BLaER1 treated with 17β-estradiol and CSF1 and Interleukin-3, amounts not matched to agents 10 nM and 100 nM (cell line): Measurements from ENCODE around the gene IMPG1.

Experiments
- H3K27ac ChIP-seq, 11 experiments: shearing (Covaris generic); formaldehyde crosslinking; 2 replicates each; pipeline ENCODE4 v1.8.1; 2022
- H3K27me3 ChIP-seq, 11 experiments: shearing (Covaris generic); formaldehyde crosslinking; 2 replicates each; pipeline ENCODE4 v1.8.1; 2022
- H3K36me3 ChIP-seq, 11 experiments: shearing (Covaris generic); formaldehyde crosslinking; 2 replicates each; pipeline ENCODE4 v1.8.1; 2022
- H3K4me1 ChIP-seq, 10 experiments: shearing (Covaris generic); formaldehyde crosslinking; 2 replicates each; pipeline ENCODE4 v1.8.1; 2022
- H3K4me2 ChIP-seq, 11 experiments: shearing (Covaris generic); formaldehyde crosslinking; 2 replicates each; pipeline ENCODE4 v1.8.1; 2022
- H3K4me3 ChIP-seq, 10 experiments: shearing (Covaris generic); formaldehyde crosslinking; 2 replicates each; pipeline ENCODE4 v1.8.1; 2022
- H3K9ac ChIP-seq, 11 experiments: shearing (Covaris generic); formaldehyde crosslinking; 2 replicates each; pipeline ENCODE4 v1.8.1; 2022
- H3K9me3 ChIP-seq, 11 experiments: shearing (Covaris generic); formaldehyde crosslinking; replicated peaks in 1 of 11; 2 replicates each; pipeline ENCODE4 v1.8.1; 2022
- H4K20me1 ChIP-seq, 11 experiments: shearing (Covaris generic); formaldehyde crosslinking; 2 replicates each; pipeline ENCODE4 v1.8.1; 2022
- Cebpa-rat ChIP-seq, 11 experiments: shearing (Covaris generic); IDR thresholded peaks; 2 replicates each; pipeline ENCODE4 v1.8.1; 2022

The IMPG1 gene

DNA sequence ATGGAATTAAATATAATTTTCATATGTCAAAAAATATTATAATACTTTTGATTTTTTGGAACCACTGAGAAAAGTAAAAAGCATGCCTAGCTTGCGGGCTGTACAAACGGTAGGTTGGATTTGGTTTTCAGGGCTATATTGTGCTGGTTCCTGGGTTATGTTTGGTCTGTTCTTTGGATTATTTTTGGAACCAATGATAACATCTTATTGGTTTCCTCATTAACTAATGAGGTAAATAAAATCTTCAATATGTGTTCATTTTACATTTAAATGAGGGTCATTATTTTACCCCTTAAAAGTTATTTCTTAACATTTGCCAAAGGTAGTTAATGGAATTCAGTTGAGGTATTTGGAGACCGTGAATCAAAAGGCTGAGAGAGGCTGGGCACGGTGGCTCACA lies 96.6 kb downstream of the IMPG1 start:
- H3K36me3 ChIP-seq: no peaks in the 10 kb centered on the region
- no peak overlapping the region for H3K9ac ChIP-seq
- H4K20me1 ChIP-seq: no peaks in the 10 kb centered on the region; a peak in 1 of 22 replicates
- no peaks in the 10 kb centered on the region for H3K9me3 ChIP-seq
- no peak overlapping the region for H3K4me3 ChIP-seq
- H3K27ac ChIP-seq: no peak overlapping the region
- no peak overlapping the region for H3K4me2 ChIP-seq
- no peak for TF ChIP-seq Cebpa-rat (IDR thresholded peaks at IDR 0.05)
- H3K27me3 ChIP-seq: no peaks in the 10 kb centered on the region
- no peaks in the 10 kb centered on the region for H3K4me1 ChIP-seq

DNA sequence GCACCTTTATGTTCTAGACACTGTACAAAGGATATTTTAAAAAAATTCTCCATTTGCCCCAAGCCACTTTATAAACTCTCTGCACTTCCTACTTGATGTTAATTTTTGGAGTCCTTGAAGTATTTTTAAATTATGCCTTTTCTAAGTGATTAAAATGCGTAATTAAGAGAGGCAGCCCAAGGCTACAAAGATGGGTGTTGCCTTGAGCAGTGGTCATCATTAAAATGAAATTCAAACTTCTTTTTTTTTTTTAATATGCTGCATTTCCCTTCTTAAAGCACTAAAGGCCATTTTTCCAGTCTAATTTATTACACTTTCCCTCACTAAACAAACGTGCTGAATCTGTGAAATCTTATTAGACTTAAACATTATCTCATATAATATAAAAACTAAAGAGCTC lies 102.4 kb downstream of the IMPG1 start:
- no peaks in the 10 kb centered on the region; a peak in 1 of 22 replicates for H4K20me1 ChIP-seq
- no peaks in the 10 kb centered on the region for H3K27me3 ChIP-seq
- no peak overlapping the region for H3K27ac ChIP-seq

DNA sequence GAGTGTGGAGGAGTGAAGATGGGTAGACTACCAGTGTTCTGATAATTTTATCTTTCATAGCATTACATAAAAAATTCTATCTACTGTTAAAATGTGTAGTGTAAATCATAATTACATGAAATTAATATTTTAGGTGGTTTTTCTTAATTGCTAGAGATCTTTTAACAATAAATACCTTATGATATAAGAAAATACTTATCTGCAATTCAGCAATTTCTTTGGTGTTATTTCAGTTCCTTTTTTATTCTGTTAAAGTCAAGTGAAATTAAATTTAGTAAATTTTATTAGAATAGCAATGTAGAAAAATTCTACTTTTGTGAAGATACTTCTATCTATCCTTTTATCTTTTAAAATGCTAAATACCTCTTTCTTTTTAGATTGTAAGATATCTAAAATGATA lies 104.3 kb downstream of the IMPG1 start:
- Histone ChIP-seq H3K36me3 (no peaks in the 10 kb centered on the region), H4K20me1 (no peaks in the 10 kb centered on the region), H3K27ac (no peak overlapping the region), H3K4me1 (no peaks in the 10 kb centered on the region), H3K9ac (no peak overlapping the region), H3K9me3 (no peaks in the 10 kb centered on the region), H3K4me3 (no peak overlapping the region), H3K4me2 (no peak overlapping the region), H3K27me3 (no peaks in the 10 kb centered on the region)
- no peak for TF ChIP-seq Cebpa-rat (IDR thresholded peaks at IDR 0.05)

More for the DNA sequence above, 102.4 kb downstream of the IMPG1 start:
- Histone ChIP-seq H3K9ac (no peak overlapping the region), H3K36me3 (no peaks in the 10 kb centered on the region), H3K4me1 (no peaks in the 10 kb centered on the region), H3K4me2 (no peak overlapping the region), H3K9me3 (no peaks in the 10 kb centered on the region), H3K4me3 (no peak overlapping the region)
- TF ChIP-seq Cebpa-rat (IDR thresholded peaks at IDR 0.05): no peak

DNA sequence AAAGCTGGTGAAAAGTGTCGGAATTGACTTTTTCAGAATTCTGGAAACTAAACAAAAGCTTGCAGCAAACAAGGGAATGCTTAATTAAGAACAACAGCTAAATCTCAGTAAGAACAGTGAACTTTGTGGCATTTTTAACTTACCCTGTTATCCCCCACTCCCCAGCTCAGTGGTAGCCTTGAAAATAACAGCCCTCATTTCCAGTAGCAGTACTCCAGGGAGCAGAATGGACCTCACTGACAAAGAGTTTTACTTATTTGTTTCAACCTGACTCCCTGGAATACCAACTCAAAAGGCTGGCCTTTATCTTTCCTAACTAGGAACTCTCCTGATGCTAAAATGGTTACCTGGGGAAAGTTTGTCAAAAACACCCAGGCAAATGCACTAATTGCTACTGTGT lies 108.9 kb downstream of the IMPG1 start:
- Histone ChIP-seq H3K4me3 (no peak overlapping the region), H3K27me3 (no peaks in the 10 kb centered on the region), H3K4me2 (no peak overlapping the region), H3K9ac (no peak overlapping the region), H3K4me1 (no peaks in the 10 kb centered on the region), H3K9me3 (peaks cover 0 to 10% (median 0%) of the 10 kb centered on the region in 11 experiments; a peak in 4 of 22 replicates), H3K36me3 (no peaks in the 10 kb centered on the region), H4K20me1 (no peaks in the 10 kb centered on the region), H3K27ac (no peak overlapping the region)
- TF ChIP-seq Cebpa-rat (IDR thresholded peaks at IDR 0.05): no peak

DNA sequence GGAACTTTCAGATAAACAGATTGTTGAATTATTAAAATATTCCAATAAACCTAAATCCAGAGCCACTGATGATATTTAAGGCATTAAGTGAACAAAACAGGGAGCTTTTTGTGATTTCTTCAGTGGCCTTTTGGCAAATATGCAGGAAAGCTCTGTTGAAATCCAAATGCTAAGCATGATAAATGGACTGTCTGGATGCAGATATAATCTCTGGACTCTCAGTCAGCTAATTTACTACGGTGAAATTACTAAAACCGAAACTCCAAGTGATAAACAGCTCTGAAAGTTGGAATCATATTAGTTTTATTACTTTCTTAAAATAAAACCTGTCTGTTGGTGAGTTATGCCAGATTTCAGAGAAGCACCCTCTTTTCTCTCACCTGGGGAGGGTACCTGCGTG lies 120.3 kb downstream of the IMPG1 start:
- no peak for TF ChIP-seq Cebpa-rat (IDR thresholded peaks at IDR 0.05)
- Histone ChIP-seq H3K9me3 (no peaks in the 10 kb centered on the region), H3K27me3 (no peaks in the 10 kb centered on the region), H3K9ac (no peak overlapping the region), H3K36me3 (no peaks in the 10 kb centered on the region), H3K4me3 (no peak overlapping the region), H4K20me1 (no peaks in the 10 kb centered on the region), H3K27ac (no peak overlapping the region), H3K4me2 (no peak overlapping the region), H3K4me1 (peaks cover 0 to 25% (median 0%) of the 10 kb centered on the region in 10 experiments; a peak in 4 of 20 replicates)

DNA sequence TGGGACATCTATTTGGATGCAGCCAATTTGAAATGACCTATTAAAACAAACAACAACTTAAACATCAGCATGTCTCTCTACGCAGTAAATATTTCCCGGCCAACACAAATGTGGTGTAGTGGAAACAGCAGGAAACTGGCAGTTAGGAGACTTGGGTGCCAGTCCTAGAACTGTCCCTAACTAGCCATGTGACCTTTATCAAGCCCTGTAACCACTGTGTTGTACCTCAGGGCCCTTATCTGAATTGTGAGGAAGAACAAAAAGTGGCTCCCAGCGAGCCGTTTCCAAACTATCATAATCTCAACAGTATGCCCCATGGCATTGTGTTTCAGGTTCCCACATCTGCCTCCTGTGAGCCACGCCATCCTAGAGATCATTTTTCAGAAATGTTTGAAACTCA lies 124.5 kb downstream of the IMPG1 start:
- no peaks in the 10 kb centered on the region for H4K20me1 ChIP-seq
- H3K36me3 ChIP-seq: no peaks in the 10 kb centered on the region
- H3K4me1 ChIP-seq: peaks cover 0 to 44% (median 7%) of the 10 kb centered on the region in 10 experiments; a peak in 6 of 20 replicates
- peak overlapping the region in 2 of 11 experiments; percentile 22 to 55; a peak in 3 of 22 replicates for H3K4me2 ChIP-seq
- no peak overlapping the region for H3K9ac ChIP-seq
- H3K27me3 ChIP-seq: no peaks in the 10 kb centered on the region
- no peak overlapping the region for H3K4me3 ChIP-seq
- no peaks in the 10 kb centered on the region for H3K9me3 ChIP-seq
- peak overlapping the region in 1 of 11 experiments; percentile 39; a peak in 1 of 22 replicates for H3K27ac ChIP-seq
- TF ChIP-seq Cebpa-rat (IDR thresholded peaks at IDR 0.05): no peak

DNA sequence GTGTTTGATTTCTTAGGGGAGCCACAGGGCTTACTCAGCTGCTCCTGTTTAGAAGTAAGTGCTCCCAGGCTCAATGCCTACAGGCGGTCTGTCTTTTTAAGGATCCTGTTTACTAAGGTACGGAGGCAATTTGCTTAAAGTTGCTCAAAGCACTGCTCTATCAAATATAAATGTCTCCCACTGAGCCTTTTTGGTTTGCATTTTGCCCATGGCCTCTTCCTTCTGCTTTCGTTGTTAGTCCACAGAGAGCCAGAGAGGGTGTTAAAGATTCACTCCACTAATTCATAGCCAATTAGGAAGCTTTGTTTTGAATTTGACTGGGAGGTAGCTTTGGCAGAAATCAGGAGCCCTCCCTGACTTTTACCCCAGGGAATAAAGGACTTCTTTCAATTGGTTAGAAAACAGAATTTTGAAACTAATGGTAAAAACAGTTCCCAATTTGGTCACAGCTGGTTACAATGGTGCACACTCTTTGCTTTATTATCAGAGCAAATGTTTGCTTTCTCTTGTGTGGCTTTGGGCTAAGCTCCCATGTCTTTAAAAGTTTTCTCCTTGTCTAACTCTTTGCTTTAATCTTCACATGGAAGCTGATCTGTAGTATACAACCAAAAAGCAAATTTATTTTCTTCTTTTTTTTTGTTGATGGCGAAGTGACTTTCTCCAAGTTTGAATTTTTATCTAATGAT lies 126.2 kb downstream of the IMPG1 start:
- no peak overlapping the region for H3K4me3 ChIP-seq
- no peak for TF ChIP-seq Cebpa-rat (IDR thresholded peaks at IDR 0.05)
- H3K27me3 ChIP-seq: no peaks in the 10 kb centered on the region
- H3K4me1 ChIP-seq: peaks cover 0 to 44% (median 7%) of the 10 kb centered on the region in 10 experiments; a peak in 6 of 20 replicates
- H3K9me3 ChIP-seq: no peaks in the 10 kb centered on the region
- peak overlapping the region in 9 of 11 experiments; percentile 2 to 64 (median 20); a peak in 11 of 22 replicates for H3K4me2 ChIP-seq
- H4K20me1 ChIP-seq: no peaks in the 10 kb centered on the region
- H3K9ac ChIP-seq: peak overlapping the region in 1 of 11 experiments; percentile 33; a peak in 1 of 22 replicates
- H3K27ac ChIP-seq: peak overlapping the region in 5 of 11 experiments; percentile 5 to 58 (median 42); a peak in 7 of 22 replicates
- H3K36me3 ChIP-seq: no peaks in the 10 kb centered on the region

DNA sequence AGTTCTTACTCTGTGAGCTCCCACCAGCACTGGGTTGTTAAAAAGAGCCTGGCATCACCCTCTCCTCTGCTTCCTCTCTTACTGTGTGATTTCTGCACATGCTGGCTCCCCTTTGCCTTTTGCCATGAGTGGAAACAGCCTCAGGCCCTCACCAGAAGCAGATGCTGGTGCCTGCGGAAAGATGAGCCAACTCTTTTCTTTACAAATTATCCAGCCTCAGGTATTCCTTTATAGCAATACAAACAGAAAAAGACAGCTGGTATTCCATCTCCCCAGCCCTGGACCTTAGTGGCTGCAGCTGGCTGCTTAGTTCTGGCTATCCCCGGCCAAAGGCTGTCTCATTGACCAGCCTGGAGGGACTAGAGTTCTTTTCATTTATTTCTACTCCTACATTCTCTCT lies 129.1 kb downstream of the IMPG1 start:
- H3K9me3 ChIP-seq: no peaks in the 10 kb centered on the region
- H3K4me3 ChIP-seq: no peak overlapping the region
- peaks cover 0 to 32% (median 7%) of the 10 kb centered on the region in 10 experiments; a peak in 6 of 20 replicates for H3K4me1 ChIP-seq
- H3K36me3 ChIP-seq: no peaks in the 10 kb centered on the region
- no peak overlapping the region for H3K27ac ChIP-seq
- H3K4me2 ChIP-seq: no peak overlapping the region
- TF ChIP-seq Cebpa-rat (IDR thresholded peaks at IDR 0.05): no peak
- H4K20me1 ChIP-seq: no peaks in the 10 kb centered on the region
- no peaks in the 10 kb centered on the region for H3K27me3 ChIP-seq
- no peak overlapping the region for H3K9ac ChIP-seq

DNA sequence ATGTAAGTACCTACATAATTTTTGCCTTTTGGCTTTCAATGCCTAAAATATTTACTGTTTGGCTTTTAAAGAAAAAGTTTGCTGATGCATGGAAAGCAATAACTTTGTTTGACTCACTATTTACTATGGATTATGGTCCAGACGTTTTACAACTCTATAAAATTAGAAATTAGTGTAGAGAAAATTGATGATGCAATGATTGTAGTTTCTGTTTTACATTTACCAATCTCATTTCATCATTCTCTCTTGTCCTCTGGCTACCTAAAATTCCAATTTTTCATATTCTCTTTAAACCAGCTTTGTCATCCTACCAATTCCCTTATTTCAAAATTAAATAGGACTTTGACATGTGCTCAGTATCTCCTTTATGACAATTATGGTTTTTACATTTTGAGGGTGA lies 131.0 kb downstream of the IMPG1 start:
- Histone ChIP-seq H3K27me3 (no peaks in the 10 kb centered on the region), H3K4me3 (no peak overlapping the region), H3K4me2 (no peak overlapping the region), H3K27ac (no peak overlapping the region), H4K20me1 (no peaks in the 10 kb centered on the region), H3K9me3 (no peaks in the 10 kb centered on the region), H3K9ac (no peak overlapping the region), H3K4me1 (peaks cover 0 to 13% (median 6%) of the 10 kb centered on the region in 10 experiments; a peak in 6 of 20 replicates), H3K36me3 (no peaks in the 10 kb centered on the region)
- TF ChIP-seq Cebpa-rat (IDR thresholded peaks at IDR 0.05): no peak

DNA sequence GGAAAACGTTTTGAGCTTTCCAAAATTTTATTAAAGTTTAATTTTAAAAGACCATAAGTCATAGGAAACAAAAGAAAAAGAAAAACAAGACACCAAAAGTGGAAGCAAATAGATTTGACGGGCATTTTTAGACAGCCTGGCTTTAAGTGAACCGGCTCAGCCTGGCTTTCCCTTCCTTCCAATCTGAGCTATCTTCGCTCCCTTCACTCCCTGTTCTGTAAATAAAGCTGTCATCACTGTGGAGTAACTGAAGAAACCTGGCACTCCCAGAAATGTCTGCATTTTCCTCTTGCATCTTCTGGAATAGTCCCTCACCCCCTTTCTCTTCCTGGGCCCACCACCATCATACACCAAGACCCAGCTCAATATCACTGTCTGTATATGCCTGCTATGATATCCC lies 131.9 kb downstream of the IMPG1 start:
- Histone ChIP-seq H3K9ac (no peak overlapping the region), H3K4me2 (no peak overlapping the region), H3K4me3 (no peak overlapping the region), H3K4me1 (peaks cover 0 to 4% (median under 1%) of the 10 kb centered on the region in 10 experiments; a peak in 11 of 20 replicates), H3K27me3 (peaks cover 0 to 5% (median 0%) of the 10 kb centered on the region in 11 experiments; a peak in 4 of 22 replicates), H3K9me3 (no peaks in the 10 kb centered on the region), H4K20me1 (no peaks in the 10 kb centered on the region), H3K36me3 (no peaks in the 10 kb centered on the region), H3K27ac (no peak overlapping the region)
- no peak for TF ChIP-seq Cebpa-rat (IDR thresholded peaks at IDR 0.05)
